Iris pigment epithelial cell (primary cell): ENCODE measurements around the gene UBE2S.

Experiments used
- DNase-seq: peaks from one replicate; pipeline ENCODE4 v3.0.0-alpha.2; 2011; ENCODE audit warnings: low read depth

The UBE2S gene

DNA sequence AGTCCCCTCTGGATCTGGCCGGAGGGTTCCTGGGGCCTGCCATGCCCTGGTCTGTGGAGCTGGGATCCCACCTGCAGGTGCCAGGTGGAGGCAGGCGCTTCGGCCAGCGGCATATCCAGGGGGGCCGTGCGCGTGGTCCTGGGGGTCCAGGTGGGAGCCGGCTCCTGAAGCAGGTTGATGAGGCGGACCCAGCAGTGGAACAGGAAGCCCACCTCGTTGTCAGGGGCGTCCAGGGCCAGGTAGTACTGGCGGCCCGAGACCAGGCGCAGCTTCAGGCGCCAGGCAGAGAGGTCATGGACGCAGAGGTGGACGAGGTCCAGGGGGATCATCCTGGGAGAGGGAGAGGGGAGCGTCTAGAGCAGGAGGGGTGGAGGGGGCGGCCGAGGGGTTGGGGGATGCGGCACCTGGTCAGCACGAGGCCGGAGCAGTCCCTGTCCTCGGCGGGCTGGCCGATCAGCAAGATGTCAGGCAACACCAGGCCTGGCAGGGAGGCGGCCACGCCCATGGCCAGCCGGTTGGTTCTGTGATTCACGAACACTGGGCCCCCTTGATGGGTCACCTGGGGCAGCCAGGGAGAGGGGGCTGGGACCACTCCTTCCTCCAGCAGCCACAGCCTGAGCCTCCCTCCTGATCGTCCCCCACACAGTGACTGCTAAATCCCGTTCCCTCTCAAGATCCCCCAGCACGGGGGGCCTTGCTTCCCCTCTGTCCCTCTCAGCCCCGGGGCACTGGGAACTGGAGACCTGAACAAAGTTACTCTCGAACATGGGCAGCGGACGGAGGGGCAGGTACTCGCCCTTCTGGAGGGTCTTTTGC, 45.2 kb downstream of the UBE2S start:
- no peak for DNase-seq

DNA sequence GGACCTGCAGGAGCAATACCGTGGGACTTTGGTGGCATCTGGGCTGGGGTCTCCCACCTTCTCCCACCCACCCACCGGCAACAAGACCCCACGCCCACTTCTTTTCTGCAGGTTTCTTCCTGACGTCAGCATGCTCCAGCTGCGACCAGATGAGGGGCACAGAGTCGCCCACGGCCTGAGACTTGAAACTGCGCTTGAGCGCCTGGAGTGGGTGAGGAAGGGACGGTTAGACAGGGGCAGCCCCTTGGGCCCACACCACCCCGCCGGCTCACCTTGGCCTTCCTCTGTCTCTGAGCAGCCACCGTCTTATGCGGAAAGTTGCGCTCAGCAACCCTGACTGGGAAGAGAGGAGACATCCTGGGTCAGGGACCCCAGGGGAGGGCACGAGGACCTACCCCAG, 46.7 kb downstream of the UBE2S start:
- no peak for DNase-seq

DNA sequence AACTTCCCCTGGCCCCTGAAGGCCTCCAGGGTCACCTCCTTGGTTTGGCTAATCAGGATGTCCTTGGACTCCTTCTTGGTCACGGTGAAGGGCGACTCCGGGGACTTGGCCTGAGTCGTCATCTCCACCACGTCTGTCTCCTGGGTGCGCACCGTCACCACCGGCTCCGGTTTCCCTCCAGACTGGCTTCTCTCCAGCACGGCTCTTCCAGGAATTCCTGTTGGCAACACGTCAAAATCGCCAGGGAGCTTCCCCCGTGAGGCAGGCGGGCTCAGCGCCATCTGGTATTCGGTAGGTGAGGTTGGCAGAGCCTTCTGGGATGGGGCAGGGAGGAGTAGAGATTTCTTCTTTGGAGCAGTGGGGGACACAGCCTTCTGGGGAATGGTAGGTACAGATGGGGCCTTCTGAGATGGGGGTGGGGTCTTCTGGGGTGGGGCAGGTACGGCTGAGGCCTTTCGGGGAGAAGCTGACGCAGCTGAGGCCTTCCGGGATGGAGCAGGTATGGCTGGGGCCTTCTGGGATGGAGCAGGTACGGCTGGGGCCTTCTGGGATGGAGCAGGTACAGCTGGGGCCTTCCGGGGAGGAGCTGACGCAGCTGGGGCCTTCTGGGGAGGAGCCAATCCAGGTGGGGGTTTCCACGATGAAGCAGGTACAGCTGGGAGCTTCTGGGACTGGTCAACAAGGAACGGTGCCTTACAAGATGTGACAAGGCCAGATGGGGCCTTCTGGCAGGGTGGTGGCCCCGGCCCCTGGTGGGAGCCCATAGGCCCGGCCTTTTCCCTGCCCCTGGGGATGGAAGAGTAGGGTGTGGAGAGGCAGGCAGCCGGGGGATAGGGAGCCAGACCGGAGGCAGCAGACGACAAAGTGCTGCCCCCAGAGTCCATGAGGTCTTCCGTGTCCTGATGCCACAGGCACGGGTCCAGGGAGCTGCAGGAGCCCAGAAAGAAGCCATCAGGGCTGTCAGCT, 48.4 kb downstream of the UBE2S start:
- no peak for DNase-seq

DNA sequence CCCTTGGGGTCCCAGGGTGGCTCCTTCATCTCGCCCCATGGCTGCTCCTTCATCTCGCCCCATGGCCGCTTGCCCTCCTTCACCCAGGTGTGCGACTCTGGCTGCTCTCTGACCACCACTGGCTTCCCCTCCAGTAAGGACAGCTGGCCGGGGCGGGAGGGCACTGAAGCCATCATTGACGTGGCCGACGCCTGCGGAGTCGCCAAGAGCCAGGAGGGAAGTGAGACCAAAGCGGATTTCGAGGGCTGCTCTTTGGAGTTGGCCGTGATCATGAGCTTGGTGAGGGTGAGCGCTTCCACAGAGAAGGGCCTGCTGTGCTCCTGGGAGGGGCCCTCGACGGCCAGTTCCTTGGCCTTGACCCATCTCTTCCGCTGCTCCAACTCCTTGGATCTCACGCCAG, 49.1 kb downstream of the UBE2S start:
- DNase-seq = no peak

DNA sequence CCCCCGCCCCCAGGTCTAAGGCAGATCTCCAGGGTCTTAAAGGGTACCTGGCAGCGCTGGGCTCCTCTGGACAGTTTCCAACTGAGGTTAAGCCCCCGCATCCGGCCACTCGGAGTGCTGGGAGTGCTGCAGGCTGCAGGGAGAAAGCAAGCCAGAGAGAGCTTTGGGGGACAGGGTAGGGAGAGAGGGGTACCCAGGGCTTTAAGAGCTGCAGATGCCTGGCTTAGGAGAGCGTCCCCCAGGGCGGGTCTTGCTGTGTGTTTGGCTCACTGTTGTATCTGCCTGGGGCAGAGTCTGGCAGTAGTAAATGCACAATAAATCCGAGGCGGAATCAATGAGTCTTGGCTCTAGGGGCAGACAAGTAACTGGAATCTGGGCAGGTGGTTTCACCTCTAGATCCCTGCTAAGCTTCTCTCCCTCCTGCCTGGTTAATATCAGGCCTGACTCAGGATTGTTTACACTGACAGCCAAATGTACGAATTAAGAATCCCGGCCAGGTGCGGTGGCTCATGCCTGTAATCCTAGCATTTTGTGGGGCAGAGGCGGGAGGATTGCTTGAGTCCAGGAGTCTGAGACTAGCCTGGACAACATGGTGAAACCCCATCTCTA, 52.3 kb downstream of the UBE2S start:
- no peak for DNase-seq

DNA sequence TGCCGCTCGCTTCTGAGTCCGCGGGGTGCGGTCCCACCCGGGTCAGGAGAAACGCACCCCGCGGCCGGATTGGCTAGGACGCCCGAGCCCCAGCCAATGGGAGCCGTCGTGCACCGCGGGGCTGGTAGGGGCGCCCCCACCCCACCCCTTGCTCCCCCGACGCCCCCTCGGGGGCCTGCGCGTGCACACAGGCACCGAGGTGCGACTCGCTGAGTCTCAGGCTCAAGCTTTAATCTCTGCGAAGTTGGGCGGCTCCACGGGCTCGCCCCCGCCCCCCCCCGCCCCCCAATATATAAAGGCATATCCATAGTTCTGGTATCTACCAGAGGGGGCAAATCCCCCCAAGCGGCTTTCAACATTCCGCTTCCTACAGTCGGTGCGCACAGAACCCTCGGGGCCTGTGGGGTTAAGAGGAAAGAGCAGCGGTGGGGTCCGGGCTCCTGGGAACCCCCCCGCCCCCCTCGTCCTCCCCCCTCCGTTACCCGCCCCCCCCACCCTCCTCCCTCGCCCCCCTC, 52.8 kb downstream of the UBE2S start, which contains the start of gene COX6B2:
TSS of gene COX6B2 (minus strand) at position 22 of the 515 bp plus-strand sequence. CDS start 198 bp downstream, outside the sequence.
- DNase-seq = no peak

DNA sequence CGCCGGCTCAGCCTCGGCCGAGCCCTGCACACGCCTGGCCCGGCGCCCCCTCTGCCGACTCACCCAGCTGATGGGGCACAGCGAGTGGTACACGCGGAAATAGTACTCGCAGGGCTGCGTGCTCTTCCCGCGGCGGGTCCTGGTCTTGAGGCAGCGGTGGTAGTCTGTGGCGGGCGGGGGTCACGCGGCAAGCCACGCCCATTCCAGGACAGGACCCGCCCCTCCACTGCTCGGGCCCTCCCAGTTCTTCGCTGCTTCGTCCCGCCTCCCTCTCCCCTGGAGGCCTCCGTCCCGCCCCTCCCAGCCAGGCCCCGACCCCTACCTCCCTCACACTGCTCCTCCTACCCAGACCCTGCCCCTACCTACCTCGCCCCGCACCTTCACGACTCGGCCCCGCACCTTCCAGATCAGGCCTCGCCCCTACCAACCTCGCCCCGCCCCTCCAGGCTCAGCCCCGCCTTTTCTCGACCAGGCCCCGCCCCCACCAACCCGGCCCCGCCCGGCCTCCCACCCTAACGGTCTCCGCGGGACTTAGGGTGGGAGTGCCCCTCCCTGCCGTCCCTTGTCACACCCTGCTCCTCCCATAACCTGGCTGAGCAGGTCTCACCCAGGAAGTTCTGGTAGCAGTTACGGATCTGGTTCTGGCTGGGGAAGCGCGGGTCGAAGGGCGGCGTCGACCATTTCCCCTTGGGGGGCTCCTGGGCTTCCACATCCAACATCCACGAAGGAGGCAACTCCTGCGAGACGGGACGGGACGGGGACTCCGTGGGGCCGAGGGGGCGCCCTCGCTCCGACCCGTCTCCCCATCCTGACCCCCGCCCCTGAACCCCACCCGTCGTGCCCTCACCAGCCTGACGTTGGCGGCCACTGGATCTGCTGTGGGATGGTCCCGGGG, 53.5 kb downstream of the UBE2S start:
- peak; percentile 49 for DNase-seq

DNA sequence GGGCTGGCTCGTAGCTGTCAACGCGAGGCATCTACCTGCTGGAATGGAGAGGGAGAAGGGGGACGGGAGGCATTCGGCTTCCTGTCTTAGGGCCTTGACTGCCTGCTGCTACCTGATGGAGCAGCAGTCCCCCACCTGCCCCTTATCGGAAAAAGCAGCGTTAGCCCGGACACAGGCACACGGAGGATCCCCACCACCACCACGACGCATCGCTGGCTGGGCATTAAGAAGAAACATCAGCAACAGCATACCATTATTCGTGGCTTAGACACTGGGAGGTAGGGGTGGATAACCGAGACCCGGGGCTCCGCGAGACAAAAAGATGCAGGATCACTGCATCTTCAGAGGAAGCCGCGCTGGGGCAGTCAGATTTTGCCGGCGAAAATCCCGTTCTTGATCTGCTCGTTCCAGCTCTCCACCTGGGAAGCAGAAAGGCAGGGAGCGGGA, 54.2 kb downstream of the UBE2S start:
- DNase-seq = no peak

DNA sequence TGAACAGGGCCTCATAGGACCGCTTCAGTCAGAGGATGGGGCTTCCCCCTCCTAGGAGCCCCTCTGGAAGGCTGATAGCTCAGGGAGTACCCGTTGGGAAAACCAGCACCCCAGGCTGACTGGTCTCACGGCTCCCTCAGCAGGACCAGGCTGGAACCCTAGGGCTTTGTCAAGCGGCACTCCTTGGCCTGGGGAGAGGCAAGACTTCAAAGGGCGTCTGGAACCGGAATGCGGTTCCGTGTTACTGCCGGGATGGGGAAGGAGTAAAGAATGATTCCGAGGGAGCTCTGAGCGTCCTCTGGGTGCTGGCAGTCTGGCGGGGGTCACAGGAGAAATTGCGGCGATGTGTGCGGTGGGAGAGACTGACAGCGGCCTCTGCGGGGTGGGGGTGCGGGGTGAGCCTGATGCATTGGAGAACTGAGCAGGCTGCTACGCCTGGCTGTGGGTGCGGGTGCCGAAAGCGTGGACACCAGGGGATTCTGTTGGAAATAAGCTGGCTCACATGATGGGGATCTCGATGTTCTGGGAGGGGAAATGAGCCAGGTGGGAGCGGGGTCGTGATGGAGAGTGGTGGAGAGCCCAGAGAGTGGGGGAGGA, 54.9 kb downstream of the UBE2S start:
- no peak for DNase-seq

DNA sequence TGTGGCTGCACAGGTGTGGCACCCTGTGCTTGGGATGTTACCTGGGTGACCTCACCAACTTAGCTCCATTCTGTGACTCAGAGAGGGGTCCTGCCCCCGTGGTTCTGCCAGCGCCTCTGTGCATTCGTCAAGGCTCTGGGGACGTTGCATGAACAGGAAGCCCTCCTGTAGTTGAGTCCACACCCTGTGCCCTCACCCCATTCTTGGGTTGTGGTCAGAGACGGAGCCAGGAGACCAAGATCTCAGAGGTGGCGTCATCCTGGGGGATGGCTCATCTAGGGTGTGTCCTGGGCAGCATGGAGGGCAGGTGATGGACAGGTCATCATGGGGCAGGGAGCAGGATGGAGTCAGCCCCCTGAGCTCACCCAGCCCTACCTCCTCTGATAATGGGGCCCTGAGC, 55.5 kb downstream of the UBE2S start:
- DNase-seq = no peak

DNA sequence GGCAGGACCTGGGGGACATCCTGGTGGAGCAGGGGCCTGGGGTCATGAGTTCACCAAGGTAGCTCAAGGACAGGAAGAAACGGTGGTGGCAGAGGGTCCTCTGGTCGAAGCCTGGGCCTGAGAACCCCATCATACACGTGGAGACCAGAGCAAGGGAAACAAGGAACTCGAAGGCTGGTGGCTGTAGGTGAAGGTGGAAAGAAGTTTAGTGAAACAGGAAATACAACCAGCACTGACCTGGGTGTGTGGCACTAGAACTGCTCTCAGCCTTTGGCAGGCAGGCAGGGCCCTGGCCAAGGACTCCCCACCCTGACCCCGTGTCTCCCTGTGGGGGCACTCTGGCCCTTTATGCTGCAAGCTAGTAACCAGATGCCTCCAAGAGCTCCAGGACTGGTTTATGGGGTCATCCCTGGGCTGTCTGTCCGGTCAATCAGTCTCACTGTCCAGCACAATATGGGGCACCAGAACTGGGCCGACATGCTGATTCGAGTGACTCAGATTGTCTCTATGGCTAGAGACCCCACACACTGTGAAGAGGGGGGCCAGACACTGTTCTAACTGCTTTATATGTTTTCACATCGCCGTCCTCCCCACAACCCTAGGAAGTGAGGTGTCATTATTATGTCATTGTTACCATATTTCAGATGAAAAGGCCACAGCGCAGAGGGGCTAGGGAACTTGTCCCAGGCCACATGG, 56.8 kb downstream of the UBE2S start:
- DNase-seq = no peak
